SIG-M5 (cell line): ENCODE measurements around the gene EME2.

Experiments used
- DNase-seq: peaks from one replicate; lab custom pipeline; 2025; lab: John Stamatoyannopoulos, UW

EME2 gene

GRCh38 chr16:1778200-1779179 is 5.9 kb downstream of the EME2 start:
- no peak for DNase-seq

GRCh38 chr16:1779234-1779701 is 6.7 kb downstream of the EME2 start:
- DNase-seq = no peak

GRCh38 chr16:1779741-1780676 is 7.4 kb downstream of the EME2 start:
- no peak for DNase-seq

GRCh38 chr16:1780677-1781072 is 8.1 kb downstream of the EME2 start:
- no peak for DNase-seq

- DNase-seq = no peak
Observed at GRCh38 chr16:1781254-1781653, 8.6 kb downstream of the EME2 start.

- no peak for DNase-seq
Observed at GRCh38 chr16:1781758-1782407, 9.3 kb downstream of the EME2 start.

- peak; percentile 95 for DNase-seq
Observed at GRCh38 chr16:1782408-1783264, 10.0 kb downstream of the EME2 start, which contains the start of the genes NUBP2 and SPSB3. Gene NUBP2, plus strand, starts transcription at chr16:1782960. Its CDS starts 61 bp downstream, at chr16:1783021. Gene SPSB3, minus strand, starts transcription at chr16:1782571. Its CDS starts 1,088 bp downstream, at chr16:1781483.

GRCh38 chr16:1784977-1785845 is 12.6 kb downstream of the EME2 start:
- no peak for DNase-seq

- no peak for DNase-seq
Observed at GRCh38 chr16:1785846-1786170, 13.2 kb downstream of the EME2 start.

- DNase-seq = no peak
Observed at GRCh38 chr16:1786242-1787055, 13.8 kb downstream of the EME2 start.

- no peak for DNase-seq
Observed at GRCh38 chr16:1787056-1787321, 14.4 kb downstream of the EME2 start.

GRCh38 chr16:1787322-1788094 is 14.9 kb downstream of the EME2 start:
- no peak for DNase-seq

- no peak for DNase-seq
Observed at GRCh38 chr16:1788095-1788707, 15.6 kb downstream of the EME2 start.

- DNase-seq = no peak
Observed at GRCh38 chr16:1788708-1789100, 16.1 kb downstream of the EME2 start.

GRCh38 chr16:1789643-1790045 is 17.0 kb downstream of the EME2 start:
- DNase-seq = no peak

- DNase-seq = no peak
Observed at GRCh38 chr16:1790261-1790610, 17.6 kb downstream of the EME2 start.

GRCh38 chr16:1790611-1791255 is 18.1 kb downstream of the EME2 start:
- no peak for DNase-seq
